Measurements from ENCODE around the gene ZSCAN21. TPM values are rescaled to one million over a fixed set of nuclear protein-coding genes. Genes with fewer than 3 reads are reported as not detected.
"Not testable (repeated sequence)": the region's sequence is repeated elsewhere in the genome, so short reads cannot be mapped to it uniquely, and the experiment has no call there.

ZSCAN21 gene
- 13.0 TPM for total RNA-seq

- intact Hi-C loops (cut with DNase I), result no loop called here
- ATAC-seq, result peak; percentile 99
Observed at GRCh38 chr7:100049441-100050291, at the start of gene ZSCAN21. ZSCAN21 (plus strand) TSS chr7:100049774; CDS start chr7:100057007, 7,233 bp downstream.

GRCh38 chr7:100000239-100000638, 49.3 kb upstream of the ZSCAN21 start:
- DNase-seq (ENCODE audit: low spot score) (peak; percentile 32), ATAC-seq (no peak)
- intact Hi-C loops (cut with DNase I), result no loop called here

More at GRCh38 chr7:100049441-100050291, at the start of gene ZSCAN21:
- peak; percentile 94 for DNase-seq (ENCODE audit: low spot score)

- intact Hi-C loops (cut with DNase I), result no loop called here
- DNase-seq (ENCODE audit: low spot score), result no peak
- ATAC-seq, result peak; percentile 94
Observed at GRCh38 chr7:100003711-100004661, 45.6 kb upstream of the ZSCAN21 start.

- DNase-seq (ENCODE audit: low spot score) (no peak), ATAC-seq (no peak)
- intact Hi-C loops (cut with DNase I), result no loop called here
Observed at GRCh38 chr7:100007887-100008286, 41.7 kb upstream of the ZSCAN21 start.

- ATAC-seq (no peak), DNase-seq (ENCODE audit: low spot score) (no peak)
- intact Hi-C loops (cut with DNase I), result no loop called here
Observed at GRCh38 chr7:100008525-100008924, 41.0 kb upstream of the ZSCAN21 start.

- DNase-seq (ENCODE audit: low spot score); ATAC-seq; intact Hi-C loops (cut with DNase I): not testable (repeated sequence)
Observed at GRCh38 chr7:100009952-100010351, 39.6 kb upstream of the ZSCAN21 start.

GRCh38 chr7:100010901-100011300, 38.7 kb upstream of the ZSCAN21 start:
- DNase-seq (ENCODE audit: low spot score) (no peak), ATAC-seq (no peak)
- intact Hi-C loops (cut with DNase I), result no loop called here

- intact Hi-C loops (cut with DNase I), result no loop called here
- DNase-seq (ENCODE audit: low spot score) (no peak), ATAC-seq (no peak)
Observed at GRCh38 chr7:100011516-100011915, 38.1 kb upstream of the ZSCAN21 start.

GRCh38 chr7:100012385-100013327, 36.9 kb upstream of the ZSCAN21 start:
- DNase-seq (ENCODE audit: low spot score); intact Hi-C loops (cut with DNase I); ATAC-seq: not testable (repeated sequence)

GRCh38 chr7:100013328-100013676, 36.3 kb upstream of the ZSCAN21 start:
- ATAC-seq, result no peak
- intact Hi-C loops (cut with DNase I), result no loop called here
- no peak for DNase-seq (ENCODE audit: low spot score)

- DNase-seq (ENCODE audit: low spot score), result peak; percentile 90
- intact Hi-C loops (cut with DNase I), result no loop called here
Observed at GRCh38 chr7:100015232-100016214, 34.1 kb upstream of the ZSCAN21 start, which contains the start of gene ZKSCAN1. ZKSCAN1 (plus strand) TSS chr7:100015596; CDS start chr7:100023507, 7,911 bp downstream.

GRCh38 chr7:100016215-100016901, 33.2 kb upstream of the ZSCAN21 start:
- peak; percentile 61 for ATAC-seq

More at GRCh38 chr7:100015232-100016214, 34.1 kb upstream of the ZSCAN21 start, which contains the start of gene ZKSCAN1:
- ATAC-seq, result peak; percentile 98

GRCh38 chr7:100017300-100017699, 32.3 kb upstream of the ZSCAN21 start:
- ATAC-seq (no peak), DNase-seq (ENCODE audit: low spot score) (no peak)
- intact Hi-C loops (cut with DNase I), result no loop called here

More at GRCh38 chr7:100016215-100016901, 33.2 kb upstream of the ZSCAN21 start:
- intact Hi-C loops (cut with DNase I), result no loop called here
- no peak for DNase-seq (ENCODE audit: low spot score)

- no peak for ATAC-seq
- intact Hi-C loops (cut with DNase I), result no loop called here
- no peak for DNase-seq (ENCODE audit: low spot score)
Observed at GRCh38 chr7:100017875-100018274, 31.7 kb upstream of the ZSCAN21 start.

- intact Hi-C loops (cut with DNase I), result no loop called here
- ATAC-seq (no peak), DNase-seq (ENCODE audit: low spot score) (no peak)
Observed at GRCh38 chr7:100019908-100020307, 29.7 kb upstream of the ZSCAN21 start.

GRCh38 chr7:100021297-100021696, 28.3 kb upstream of the ZSCAN21 start:
- ATAC-seq, result no peak
- DNase-seq (ENCODE audit: low spot score), result no peak
- intact Hi-C loops (cut with DNase I), result no loop called here

GRCh38 chr7:100022621-100023020, 27.0 kb upstream of the ZSCAN21 start:
- no peak for ATAC-seq
- no peak for DNase-seq (ENCODE audit: low spot score)
- intact Hi-C loops (cut with DNase I), result no loop called here

Data from sciatic nerve (tissue), 2 donors.